H9 (cell line): ENCODE data around the gene SSBP2. TPM values are rescaled to one million over a fixed set of nuclear protein-coding genes. Genes with fewer than 3 reads are reported as not detected.

Experiments used
- DNase-seq: peaks from one replicate; pipeline ENCODE4 v3.0.0-alpha.2; 2017
- H2AFZ ChIP-seq: one replicate; pipeline ENCODE4 v1.6.1; 2013; ENCODE audit warnings: mild to moderate bottlenecking, low read length, control low read depth, moderate library complexity
- H2AK5ac ChIP-seq: 2 replicates; pipeline ENCODE4 v1.6.1; 2013; ENCODE audit warnings: low read length, control low read depth, mixed read lengths; ENCODE audit not compliant: insufficient read length
- H2BK120ac ChIP-seq: one replicate; pipeline ENCODE4 v1.6.1; 2013; ENCODE audit warnings: low read depth, mild to moderate bottlenecking, low read length, control low read depth, inconsistent platforms; ENCODE audit not compliant: poor library complexity, severe bottlenecking
- H2BK12ac ChIP-seq: 2 replicates; pipeline ENCODE4 v1.6.1; 2013; ENCODE audit warnings: low read length, control low read depth, mixed read lengths, low read depth; ENCODE audit not compliant: insufficient read length
- H2BK15ac ChIP-seq: 2 replicates; pipeline ENCODE4 v1.6.1; 2013; ENCODE audit warnings: low read depth, low read length, control low read depth
- H2BK20ac ChIP-seq: one replicate; pipeline ENCODE4 v1.6.1; 2013; ENCODE audit warnings: low read depth, mild to moderate bottlenecking, low read length, control low read depth, inconsistent platforms; ENCODE audit not compliant: poor library complexity, severe bottlenecking
- H2BK5ac ChIP-seq: 2 replicates; pipeline ENCODE4 v1.6.1; 2013; ENCODE audit warnings: low read length, control low read depth, mixed read lengths; ENCODE audit not compliant: insufficient read length
- H3K14ac ChIP-seq: 2 replicates; pipeline ENCODE4 v1.6.1; 2013; ENCODE audit warnings: low read length, control low read depth; ENCODE audit not compliant: insufficient read depth
- H3K18ac ChIP-seq: 2 replicates; pipeline ENCODE4 v1.6.1; 2013; ENCODE audit warnings: low read depth, mild to moderate bottlenecking, mixed read lengths, low read length, control low read depth; ENCODE audit not compliant: insufficient read length
- H3K23ac ChIP-seq: 2 replicates; pipeline ENCODE4 v1.6.1; 2013; ENCODE audit warnings: low read length, control low read depth, mixed read lengths, low read depth; ENCODE audit not compliant: insufficient read length
- H3K23me2 ChIP-seq: 2 replicates; pipeline ENCODE4 v1.6.1; 2013; ENCODE audit warnings: low read depth, mild to moderate bottlenecking, mixed read lengths, low read length, control low read depth; ENCODE audit not compliant: insufficient read length, poor library complexity, severe bottlenecking
- H3K27ac ChIP-seq: 2 replicates; pipeline ENCODE4 v1.5.1; 2013; ENCODE audit warnings: low read length, control low read depth, mixed read lengths, low read depth; ENCODE audit not compliant: insufficient read length
- H3K27me3 ChIP-seq: 2 replicates; pipeline ENCODE4 v1.6.1; 2013; ENCODE audit warnings: low read length, control low read depth, inconsistent platforms; ENCODE audit not compliant: insufficient read depth
- H3K4ac ChIP-seq: 2 replicates; pipeline ENCODE4 v1.6.1; 2013; ENCODE audit warnings: low read depth, mild to moderate bottlenecking, control low read depth, inconsistent platforms, low read length, moderate library complexity
- H3K4me1 ChIP-seq: 2 replicates; pipeline ENCODE4 v1.6.1; 2013; ENCODE audit warnings: low read length, control low read depth, inconsistent platforms; ENCODE audit not compliant: insufficient read depth
- H3K4me2 ChIP-seq: 2 replicates; pipeline ENCODE4 v1.6.1; 2013; ENCODE audit warnings: low read length, control low read depth, mixed read lengths; ENCODE audit not compliant: insufficient read length, insufficient read depth
- H3K56ac ChIP-seq: 2 replicates; pipeline ENCODE4 v1.6.1; 2013; ENCODE audit warnings: low read depth, mild to moderate bottlenecking, mixed read lengths, low read length, control low read depth; ENCODE audit not compliant: insufficient read length
- H3K79me1 ChIP-seq: 2 replicates; pipeline ENCODE4 v1.6.1; 2013; ENCODE audit warnings: low read depth, mild to moderate bottlenecking, moderate library complexity, low read length, control low read depth, inconsistent platforms; ENCODE audit not compliant: insufficient read depth, poor library complexity, severe bottlenecking
- H3K79me2 ChIP-seq: 2 replicates; pipeline ENCODE4 v1.6.1; 2013; ENCODE audit warnings: low read length, control low read depth, inconsistent platforms; ENCODE audit not compliant: insufficient read depth
- H3K9ac ChIP-seq: 2 replicates; pipeline ENCODE4 v1.6.1; 2013; ENCODE audit warnings: low read length, control low read depth, mixed read lengths; ENCODE audit not compliant: insufficient read length; ENCODE audit errors: extremely low read depth
- H3K9me3 ChIP-seq: one replicate; pipeline ENCODE4 v1.6.1; 2013; ENCODE audit warnings: low read depth, low read length, inconsistent platforms; ENCODE audit not compliant: control insufficient read depth
- H3T11ph ChIP-seq: one replicate; pipeline ENCODE4 v1.6.1; 2013; ENCODE audit warnings: mild to moderate bottlenecking, low read length, control low read depth, inconsistent platforms
- H4K20me1 ChIP-seq: one replicate; pipeline ENCODE4 v1.6.1; 2013; ENCODE audit not compliant: control insufficient read depth, insufficient read length, insufficient read depth
- H4K5ac ChIP-seq: 2 replicates; pipeline ENCODE4 v1.6.1; 2013; ENCODE audit warnings: low read depth, mild to moderate bottlenecking, mixed read lengths, low read length, control low read depth; ENCODE audit not compliant: insufficient read length
- H4K8ac ChIP-seq: replicated peaks from 2 replicates; pipeline ENCODE4 v1.6.1; 2013; ENCODE audit warnings: low read length, control low read depth, mixed read lengths, low read depth; ENCODE audit not compliant: insufficient read length
- H4K91ac ChIP-seq: 2 replicates; pipeline ENCODE4 v1.6.1; 2013; ENCODE audit warnings: low read depth, mild to moderate bottlenecking, moderate library complexity, mixed read lengths, low read length, control low read depth; ENCODE audit not compliant: insufficient read length
- H3K27ac Mint-ChIP-seq, 3 experiments: 2 replicates in 2 of 3; 3 replicates in 1 of 3; pipeline ENCODE4 v1.8.0; 2020 to 2021; ENCODE audit warnings: mixed read lengths in 3 of 3, mild to moderate bottlenecking in 1 of 3, moderate library complexity in 1 of 3
- H3K27me3 Mint-ChIP-seq: 2 replicates; pipeline ENCODE4 v1.8.0; 2021; ENCODE audit warnings: low read depth, mild to moderate bottlenecking, moderate library complexity, mixed read lengths
- H3K36me3 Mint-ChIP-seq, 3 experiments: 2 replicates in 2 of 3; 3 replicates in 1 of 3; pipeline ENCODE4 v1.8.0; 2020 to 2021; ENCODE audit warnings: low read depth in 3 of 3, mixed read lengths in 3 of 3; ENCODE audit not compliant: insufficient read depth in 1 of 3
- H3K4me1 Mint-ChIP-seq, 2 experiments: 2 replicates each; pipeline ENCODE4 v1.8.0; 2020; ENCODE audit warnings: mixed read lengths in 2 of 2
- H3K4me3 Mint-ChIP-seq, 2 experiments: 2 replicates in 1 of 2; 3 replicates in 1 of 2; pipeline ENCODE4 v1.8.0; 2020 to 2021; ENCODE audit warnings: mild to moderate bottlenecking in 2 of 2, mixed read lengths in 2 of 2, moderate library complexity in 1 of 2
- H3K9me3 Mint-ChIP-seq, 2 experiments: 2 replicates in 1 of 2; 3 replicates in 1 of 2; pipeline ENCODE4 v1.8.0; 2020; ENCODE audit warnings: mild to moderate bottlenecking in 2 of 2, mixed read lengths in 2 of 2, moderate library complexity in 1 of 2
- CTCF ChIP-seq: fragments of 200-600 bp; sonication (generic); conservative IDR thresholded peaks from 3 replicates; pipeline ENCODE4 v1.8.0; 2021; ENCODE audit warnings: antibody characterized with exemption, mild to moderate bottlenecking
- total RNA-seq: library from RNA; stranded (reverse); gene quantifications from 2 replicates; pipeline ENCODE4 v1.2.1, GENCODE V29; 2021

Gene SSBP2
- total RNA-seq, 1 experiment from 2014 or later, result 35.6 TPM

GRCh38 chr5:81632679-81633078, 118.2 kb downstream of the SSBP2 start:
- Histone ChIP-seq H3K23ac (no peak overlapping the region), H3K14ac (no peak overlapping the region), H3T11ph (no peak overlapping the region), H4K5ac (no peak overlapping the region), H3K79me1 (no peaks in the 10 kb centered on the region), H2BK15ac (no peak overlapping the region), H3K4me2 (no peak overlapping the region), H3K4me1 (no peaks in the 10 kb centered on the region), H2AFZ (no peak overlapping the region), H3K9me3 (no peaks in the 10 kb centered on the region), H2BK5ac (no peak overlapping the region), H3K18ac (no peak overlapping the region), H4K20me1 (no peaks in the 10 kb centered on the region), H3K27ac (no peak overlapping the region), H3K56ac (no peak overlapping the region), H3K4ac (no peak overlapping the region), H3K9ac (no peak overlapping the region), H3K23me2 (no peaks in the 10 kb centered on the region), H2BK12ac (no peak overlapping the region), H2BK20ac (no peak overlapping the region), H3K79me2 (no peaks in the 10 kb centered on the region), H4K91ac (no peak overlapping the region), H4K8ac (no peak overlapping the region), H2AK5ac (no peak overlapping the region), H3K27me3 (no peaks in the 10 kb centered on the region), H2BK120ac (no peak overlapping the region)
- H3K9me3 Mint-ChIP-seq, result no peaks in the 10 kb centered on the region
- H3K27me3 Mint-ChIP-seq, result no peaks in the 10 kb centered on the region
- H3K4me1 Mint-ChIP-seq, result no peaks in the 10 kb centered on the region
- no peak overlapping the region for H3K4me3 Mint-ChIP-seq
- no peak for TF ChIP-seq CTCF
- H3K36me3 Mint-ChIP-seq, result peaks cover 0 to 5% (median 0%) of the 10 kb centered on the region in 3 experiments; a peak in 1 of 7 replicates
- no peak overlapping the region for H3K27ac Mint-ChIP-seq
- DNase-seq, result no peak
